HG03280 (cell line): ENCODE results near the gene MGLL.

Experiments
- ATAC-seq: cut with Tn5 transposase; IDR thresholded peaks from one replicate; pipeline ENCODE4 v1.9.1; 2021; ENCODE audit warnings: mild to moderate bottlenecking, moderate library complexity; ENCODE audit not compliant: unreplicated experiment

MGLL gene

DNA sequence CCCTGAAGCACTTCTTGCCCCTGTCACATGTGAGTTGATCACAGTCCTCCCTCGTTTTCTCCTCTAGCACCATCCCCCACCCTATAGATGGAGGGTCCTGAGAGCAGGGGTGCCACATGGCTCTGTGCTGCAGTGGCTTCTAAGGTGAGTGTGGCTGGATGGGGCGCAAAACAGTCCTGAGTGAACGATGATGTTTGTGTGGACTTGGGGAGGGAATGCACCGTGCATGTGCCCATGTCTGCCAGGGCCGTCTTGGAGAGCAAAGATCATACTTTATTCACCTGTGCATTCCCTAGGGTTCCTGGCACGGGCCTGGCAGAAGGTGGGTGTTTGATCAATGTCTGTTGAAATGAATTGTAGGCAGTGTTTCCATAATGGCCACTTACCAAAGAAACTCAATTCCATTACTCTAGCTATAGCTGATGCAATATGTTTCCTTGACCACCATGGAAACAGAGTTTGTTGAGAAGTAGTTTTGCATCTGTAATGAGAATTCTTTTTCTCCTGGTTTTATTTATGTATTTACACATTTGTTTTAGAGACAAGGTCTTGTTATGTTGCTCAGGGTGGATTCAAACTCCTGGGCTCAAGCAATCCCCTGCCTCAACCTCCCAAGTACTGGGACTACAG is 91.5 kb downstream of the MGLL start:
- ATAC-seq = no peak

DNA sequence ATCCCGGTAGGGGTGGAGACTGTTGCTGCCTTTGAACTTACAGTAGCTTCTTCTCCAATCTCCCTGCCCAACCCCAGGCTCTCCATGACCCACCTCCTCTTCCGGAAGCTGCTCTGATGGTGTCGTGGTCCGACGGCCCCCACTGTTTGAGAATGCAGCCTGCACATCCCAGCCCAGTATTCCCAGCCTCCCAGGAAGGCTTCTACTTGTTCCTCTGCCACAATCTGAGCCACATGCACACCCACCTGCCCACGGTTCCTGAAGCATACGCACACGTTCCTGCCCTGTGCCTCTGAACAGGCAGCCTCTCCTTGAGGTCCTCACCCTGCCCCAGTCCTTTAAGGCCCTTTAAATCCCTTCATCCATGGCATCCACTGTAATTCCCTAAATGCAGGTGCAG is 92.1 kb downstream of the MGLL start:
- ATAC-seq = no peak

- ATAC-seq = no peak
Measured at GRCh38 chr3:127729556-127730056, 92.7 kb downstream of the MGLL start.

DNA sequence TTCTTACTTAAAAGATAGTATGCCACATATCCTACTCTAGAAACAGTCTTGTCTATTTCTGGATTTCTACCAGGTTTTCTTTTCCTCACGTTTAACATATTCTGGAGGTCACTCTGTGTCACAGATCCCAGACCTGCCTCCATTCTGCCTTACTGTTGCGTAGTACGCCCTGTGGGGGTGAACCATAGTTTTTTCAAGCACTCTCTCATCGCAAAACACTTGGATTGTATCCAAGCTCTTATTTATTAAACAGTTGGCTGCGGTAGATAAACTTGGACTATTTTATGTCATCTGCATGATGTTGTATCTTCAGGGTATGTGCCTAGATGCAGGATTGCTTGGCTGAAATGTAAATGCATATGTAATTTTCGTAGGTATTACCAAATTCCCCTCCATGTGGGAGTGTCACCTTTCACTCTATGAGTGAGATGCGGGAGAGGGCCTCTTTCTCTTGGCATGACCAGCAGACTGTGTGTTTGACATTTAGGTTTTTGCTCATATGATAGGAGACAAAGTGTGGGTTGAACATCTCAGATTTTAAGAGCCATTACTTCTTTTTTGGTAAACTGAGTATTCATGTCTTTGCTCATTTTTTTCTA is 93.8 kb downstream of the MGLL start:
- no peak for ATAC-seq

DNA sequence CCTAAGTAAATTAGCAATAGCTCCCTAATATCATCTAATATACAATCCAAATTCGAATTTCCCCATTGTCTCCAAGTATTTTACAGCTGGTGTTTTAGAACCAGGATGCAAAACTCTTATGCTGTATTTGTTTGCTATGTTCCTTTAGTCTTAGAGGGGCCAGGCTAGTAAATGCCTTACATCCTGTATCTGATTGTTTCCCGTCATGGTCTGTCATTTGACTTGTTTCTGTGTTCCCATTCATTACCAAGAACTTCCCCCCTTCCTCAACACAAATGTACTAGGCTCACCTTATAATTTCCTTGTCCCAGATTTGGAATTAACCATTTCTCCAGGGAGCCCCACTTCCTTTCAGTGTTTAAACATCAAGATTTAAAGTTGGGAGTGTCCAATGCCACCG is 95.4 kb downstream of the MGLL start:
- no peak for ATAC-seq

DNA sequence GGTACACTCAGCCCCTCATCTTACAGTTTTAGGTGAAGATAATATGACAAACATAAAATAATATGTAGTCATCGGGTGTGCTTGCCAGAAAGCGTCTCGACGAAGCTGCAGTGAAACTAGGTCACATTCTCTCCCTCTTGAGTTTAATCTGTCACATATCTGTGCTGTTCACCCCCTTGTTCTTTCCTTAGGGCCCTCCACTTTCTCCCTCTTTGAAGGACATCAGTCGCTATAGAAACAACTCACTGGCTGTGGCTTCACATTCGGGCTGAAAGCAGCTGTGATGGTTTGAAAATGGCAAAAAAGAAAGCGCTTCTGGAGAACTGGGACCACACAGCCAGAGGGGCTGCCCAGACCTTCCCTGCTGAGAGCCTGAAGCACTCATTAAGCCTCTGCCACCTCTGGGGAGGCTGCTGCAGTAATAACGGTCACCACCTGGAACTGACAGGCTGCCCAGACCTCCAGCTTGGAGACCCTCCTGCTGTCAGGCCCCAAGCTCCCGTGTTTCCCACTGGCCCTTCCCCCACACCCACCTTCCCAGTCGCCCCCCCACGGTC is 99.2 kb downstream of the MGLL start:
- no peak for ATAC-seq

DNA sequence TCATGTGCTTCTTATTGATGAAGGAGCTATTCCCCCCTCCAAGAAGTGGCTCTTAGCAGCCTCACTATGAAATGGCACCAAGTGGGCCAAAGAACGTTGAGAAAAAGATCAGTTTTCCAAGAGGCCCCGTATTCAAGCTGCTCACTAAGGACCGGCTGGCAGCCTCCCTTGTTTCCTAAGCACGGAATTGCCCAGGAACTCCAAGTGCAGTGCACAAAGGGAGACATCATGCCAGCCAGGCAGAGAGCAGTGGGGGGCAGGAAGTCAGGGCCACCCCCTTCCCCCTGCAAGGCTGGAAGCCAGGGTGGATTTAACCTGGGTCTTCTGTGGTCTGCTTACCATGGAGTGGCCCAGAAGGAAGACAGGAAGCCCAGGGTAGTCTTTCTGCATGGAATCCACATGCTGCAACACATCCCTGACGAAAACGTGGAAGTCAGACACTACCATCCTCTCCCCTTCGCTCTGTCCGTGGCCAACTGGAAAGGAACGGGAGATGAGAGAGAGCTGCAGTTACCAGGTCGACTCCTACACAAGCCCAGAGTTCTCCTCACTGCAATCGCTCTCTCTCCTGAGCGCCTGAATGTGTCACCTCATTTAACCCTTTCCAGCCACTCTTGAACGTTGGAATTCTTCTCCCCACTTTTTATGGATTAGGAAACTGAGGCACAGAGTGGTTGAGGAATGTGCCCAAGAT is 100.1 kb downstream of the MGLL start:
- no peak for ATAC-seq

DNA sequence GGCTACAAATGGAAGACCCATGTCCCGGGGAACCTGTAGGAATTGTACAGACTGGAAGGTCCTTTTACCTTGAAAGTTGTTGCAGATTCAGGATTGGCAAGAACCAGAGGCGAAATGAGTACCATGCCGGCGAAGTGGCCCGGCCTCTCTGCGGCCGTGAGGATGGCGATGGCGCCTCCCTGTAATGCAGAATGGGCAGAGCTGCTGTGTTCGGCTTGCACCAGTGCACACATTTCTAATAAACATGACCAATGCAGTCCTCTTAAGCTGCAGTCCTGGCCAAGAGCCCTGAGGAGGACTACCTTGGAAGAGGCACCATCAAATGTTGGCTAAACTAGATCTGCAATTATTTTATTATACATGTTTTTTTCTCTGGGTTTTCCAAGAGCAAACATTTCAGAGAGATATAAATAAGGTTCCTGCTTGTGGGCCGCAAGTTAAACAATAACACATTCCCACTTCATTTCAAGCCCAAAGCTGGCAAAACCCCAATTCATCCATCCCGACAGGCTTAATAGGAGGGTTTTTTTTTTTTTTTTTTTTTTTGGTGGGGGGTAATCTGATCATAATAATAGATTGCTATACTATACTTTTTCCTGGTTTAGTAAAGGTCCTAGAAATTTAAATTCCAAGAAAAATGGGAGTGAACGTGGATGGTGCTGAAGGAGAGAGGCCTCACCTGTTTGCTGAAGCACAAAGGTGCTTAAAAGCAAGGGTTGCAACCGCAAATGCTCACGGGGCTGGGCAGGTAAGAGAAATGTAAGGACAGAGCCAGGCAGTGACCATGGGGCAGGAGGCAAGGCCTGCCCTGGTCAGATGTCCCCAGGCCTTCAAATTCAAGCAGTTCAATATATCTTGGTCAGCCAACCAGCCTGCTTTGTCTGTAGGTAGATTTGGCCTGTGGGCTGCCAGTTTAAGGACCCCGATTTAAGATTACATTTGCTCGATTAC is 101.1 kb downstream of the MGLL start:
- ATAC-seq = no peak

DNA sequence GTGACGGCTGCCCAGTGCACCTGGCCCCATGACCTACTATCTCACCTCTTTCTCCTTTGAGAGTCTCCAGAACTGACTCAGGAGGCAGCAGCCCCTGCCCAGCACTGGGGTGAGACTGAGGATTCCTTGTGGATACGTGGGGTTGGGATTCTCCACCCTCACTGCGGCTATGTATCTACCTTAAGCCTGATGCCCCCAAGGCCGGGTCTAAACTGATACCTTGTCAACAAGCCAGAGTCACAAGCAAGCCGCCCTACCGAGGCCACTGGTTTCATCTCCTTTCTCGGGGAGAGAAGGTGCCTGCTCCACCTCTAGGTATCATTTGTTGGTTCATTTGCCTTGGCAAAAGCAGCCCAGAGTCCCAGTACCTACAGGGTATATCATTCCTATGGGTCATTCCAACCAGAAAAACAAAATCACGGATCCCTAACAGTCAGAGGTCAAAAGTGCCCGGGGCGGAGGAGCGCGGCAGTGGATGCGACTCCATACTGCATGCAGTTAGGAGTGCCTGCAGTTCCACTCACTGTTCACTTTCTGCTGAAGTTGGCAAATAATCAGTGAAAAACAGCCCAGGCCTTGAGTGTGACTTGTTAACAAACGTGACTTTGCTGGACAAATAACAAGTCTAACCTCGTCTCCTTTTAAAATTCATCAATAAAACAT is 102.0 kb downstream of the MGLL start:
- ATAC-seq = no peak

DNA sequence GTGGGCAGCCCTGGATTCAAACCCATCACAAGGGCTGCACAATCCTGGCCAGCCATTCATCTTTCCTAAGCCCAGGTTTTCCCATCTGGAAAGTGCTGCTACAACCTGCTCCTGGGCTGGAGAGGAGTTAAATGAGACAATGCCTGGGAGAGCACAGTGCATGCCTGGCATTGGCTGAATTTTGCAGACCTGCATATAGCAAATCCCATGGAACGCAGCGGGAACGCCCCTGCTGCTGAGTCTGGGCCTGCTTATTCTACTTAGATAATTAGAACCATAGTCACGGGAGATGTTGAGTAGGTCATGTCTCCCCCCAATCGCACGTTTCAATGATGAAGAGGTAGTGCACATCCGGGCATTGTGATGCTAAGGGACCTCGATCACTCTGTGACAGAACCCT is 102.9 kb downstream of the MGLL start:
- no peak for ATAC-seq

DNA sequence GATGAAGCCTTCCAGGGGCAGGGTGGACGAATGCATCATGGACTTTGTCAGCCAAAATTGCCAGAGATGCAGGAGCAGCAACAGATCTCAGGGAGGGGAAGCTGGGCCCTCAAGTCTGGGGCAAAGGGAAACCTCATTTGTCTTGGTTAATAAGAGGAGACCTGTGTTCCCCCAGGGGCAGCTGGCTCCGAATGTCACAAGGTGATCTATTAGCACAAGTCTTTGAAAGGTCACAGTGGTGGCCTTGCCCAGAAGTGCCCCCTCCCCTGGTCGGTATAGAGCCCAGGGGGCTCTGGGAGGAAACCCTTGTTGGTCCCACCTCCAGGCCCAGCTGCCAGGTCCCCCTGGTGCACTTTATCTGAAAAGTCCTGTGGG is 103.4 kb downstream of the MGLL start:
- no peak for ATAC-seq

DNA sequence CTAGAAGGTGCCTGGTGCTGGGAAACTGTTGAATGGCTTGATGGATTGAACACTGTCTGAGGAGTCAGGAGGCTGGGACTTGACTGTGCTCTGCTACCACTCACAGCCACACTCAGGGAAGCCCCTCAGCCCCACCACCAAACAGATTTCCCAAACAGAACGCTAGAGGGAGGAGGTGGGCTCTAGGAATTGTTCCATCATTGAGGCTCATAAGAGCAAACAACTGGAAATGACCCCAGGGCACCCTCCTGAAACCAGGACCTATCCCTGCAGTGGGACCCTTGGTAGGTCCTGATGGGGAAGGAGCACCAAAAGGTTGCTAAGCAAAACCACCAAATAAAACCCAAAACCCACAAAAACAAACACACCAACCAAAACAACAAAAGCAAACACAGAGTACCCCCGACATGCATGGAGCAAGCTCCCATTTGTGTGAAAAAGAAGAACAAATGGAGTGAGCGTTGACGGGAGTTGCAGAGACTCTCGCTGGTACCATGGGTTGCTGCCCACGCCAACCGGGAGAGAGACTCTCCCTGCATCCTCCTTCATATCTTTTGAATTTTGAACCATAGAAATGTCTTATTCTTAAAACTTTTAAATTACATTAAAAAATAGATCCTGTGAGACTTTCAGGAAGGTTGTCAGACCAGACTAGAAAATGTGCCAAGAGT is 103.9 kb downstream of the MGLL start:
- no peak for ATAC-seq

DNA sequence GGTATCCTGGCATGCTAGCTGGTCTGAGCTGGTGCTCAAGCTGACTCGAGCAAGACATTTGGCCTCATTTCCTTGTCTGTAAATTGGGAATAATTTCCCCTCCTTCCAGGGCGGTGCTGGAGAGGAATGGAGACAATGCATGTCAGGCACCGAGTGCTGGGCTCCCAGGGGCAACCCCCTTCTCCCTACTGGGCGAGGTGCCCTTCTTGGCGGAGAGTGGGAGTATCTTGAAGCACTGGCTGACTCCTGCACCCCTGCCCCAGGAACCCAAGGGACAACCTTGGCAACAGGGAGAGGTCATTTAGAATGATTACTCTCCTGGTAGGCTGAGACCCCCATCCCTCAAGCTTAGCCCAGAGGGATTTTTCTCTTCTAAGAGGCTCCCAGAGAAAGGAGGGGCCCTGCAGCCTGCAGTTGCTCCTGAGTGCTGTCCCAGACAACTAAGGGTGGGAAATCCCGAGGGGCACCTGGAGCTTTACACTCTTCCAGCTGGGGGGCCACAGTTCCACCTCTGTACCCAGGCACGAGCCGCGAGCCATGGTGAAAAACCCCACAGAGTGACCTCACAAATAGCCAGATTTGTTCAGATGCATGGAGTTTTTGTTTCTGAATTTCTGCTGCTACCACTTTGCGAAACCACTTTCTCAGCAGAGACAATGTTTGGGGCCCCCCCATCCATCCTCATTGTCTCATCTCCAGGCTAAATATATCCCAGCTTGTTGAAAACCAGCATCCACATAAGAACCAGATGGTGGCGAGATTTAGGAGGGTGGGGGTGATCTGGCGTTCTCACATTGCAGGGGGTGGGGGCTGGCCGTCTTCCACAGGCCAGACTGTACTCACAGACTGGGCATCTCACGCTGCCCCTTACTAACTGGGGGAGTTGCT is 104.7 kb downstream of the MGLL start:
- no peak for ATAC-seq

DNA sequence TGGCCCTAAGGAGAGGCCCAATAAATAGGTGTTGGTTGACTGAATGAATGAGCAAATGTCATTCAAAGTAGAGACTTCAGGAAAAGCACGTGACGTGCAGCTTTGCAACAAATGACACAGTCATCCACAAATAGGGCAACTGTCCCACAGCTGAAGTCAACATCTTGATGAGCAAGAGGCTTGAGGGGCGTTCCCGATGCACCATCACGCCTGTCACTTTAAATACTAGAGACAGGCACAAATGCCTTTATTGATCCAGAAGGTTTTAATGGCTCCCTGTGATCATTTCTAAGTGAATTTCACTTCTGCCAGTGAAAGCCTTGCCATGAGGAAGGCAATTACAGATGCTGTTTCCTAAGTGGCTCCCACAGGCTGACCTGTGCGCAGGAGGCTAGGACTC is 105.9 kb downstream of the MGLL start:
- ATAC-seq = no peak

DNA sequence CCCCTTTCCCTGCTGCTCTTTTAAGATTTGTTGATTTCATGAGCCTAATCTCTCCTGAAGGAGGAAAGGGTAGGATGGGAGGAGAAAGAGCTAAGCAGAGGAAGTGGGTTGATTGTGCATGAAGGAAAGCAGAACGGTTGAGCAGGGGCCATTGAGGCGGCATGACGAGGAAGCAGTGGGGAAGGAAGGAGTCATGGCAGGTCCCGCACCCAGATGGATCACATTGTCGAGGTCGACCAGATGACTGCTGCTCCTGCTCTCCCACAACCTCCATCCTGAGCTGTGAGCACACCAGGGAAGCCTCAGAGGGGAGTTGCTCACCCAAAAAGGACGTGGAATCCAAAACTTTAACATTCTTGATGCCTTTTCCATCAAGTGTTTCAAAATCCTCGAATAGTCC is 106.8 kb downstream of the MGLL start:
- ATAC-seq = no peak

GRCh38 chr3:127714866-127715265 is 107.4 kb downstream of the MGLL start:
- ATAC-seq = no peak

GRCh38 chr3:127714125-127714571 is 108.2 kb downstream of the MGLL start:
- no peak for ATAC-seq

DNA sequence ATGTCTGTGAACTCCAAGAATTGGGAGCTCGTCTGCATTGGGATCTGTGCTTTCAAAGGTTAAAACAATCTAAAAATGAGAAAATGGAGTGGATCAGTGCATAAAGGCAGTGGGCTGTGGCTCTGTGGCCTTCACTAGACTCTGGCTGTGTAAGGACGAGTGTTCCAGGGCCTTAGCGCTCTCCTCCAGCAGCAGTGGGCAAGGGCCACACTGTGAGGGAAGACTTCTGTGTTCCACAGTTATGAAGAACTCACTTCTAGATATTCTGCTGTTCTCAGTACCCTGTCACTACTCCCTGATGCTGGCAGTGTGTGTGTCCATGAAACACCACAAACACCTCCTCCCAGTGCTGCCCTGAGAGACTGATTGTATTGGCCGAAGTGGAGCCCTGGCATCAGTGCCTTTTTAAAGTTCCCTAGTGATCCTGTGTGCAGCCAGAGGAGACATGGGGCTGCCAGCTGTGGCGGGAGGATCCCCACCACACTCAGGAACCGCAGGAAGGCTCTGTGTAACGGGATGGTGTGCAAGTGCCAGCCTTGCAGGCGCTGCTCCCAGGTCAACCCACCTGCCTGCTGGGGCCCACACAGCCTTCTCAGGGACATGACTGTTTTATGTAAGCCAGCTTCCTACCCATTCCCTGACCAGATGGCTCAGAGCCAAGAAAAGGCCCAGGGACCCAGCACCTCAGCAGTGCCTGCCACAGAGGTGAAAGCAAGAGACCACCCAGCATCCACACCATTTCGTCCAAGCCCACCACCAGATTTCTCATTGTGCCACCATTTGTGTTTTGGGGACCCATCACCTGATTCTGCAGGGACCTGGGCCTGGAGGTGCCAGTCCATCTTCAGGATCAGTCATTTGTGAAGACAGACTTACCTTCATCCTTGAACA is 109.2 kb downstream of the MGLL start:
- ATAC-seq = no peak
